Measurements from ENCODE around the gene TJP1.
"Not testable (repeated sequence)": the region's sequence is repeated elsewhere in the genome, so short reads cannot be mapped to it uniquely, and the experiment has no call there.

The TJP1 gene

DNA sequence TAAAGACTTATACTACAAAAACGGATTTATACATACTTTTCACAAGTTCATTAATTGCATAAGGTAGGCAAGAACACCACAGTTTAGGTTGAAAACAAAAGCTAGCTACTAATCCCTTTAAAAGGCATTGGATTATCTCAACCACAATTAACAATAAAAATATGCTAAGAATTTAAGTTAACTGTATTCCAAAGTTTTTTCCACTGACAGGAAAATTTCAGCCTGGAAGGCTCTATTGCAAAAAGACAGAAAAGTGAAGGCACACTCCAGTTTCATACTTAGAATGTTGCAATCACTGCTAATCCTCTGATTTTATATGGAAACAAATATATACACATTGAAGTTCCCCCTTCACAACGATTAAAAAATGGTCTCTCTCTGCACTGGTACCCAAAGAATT, 71.5 kb downstream of the TJP1 start:
- no peak for DNase-seq

DNA sequence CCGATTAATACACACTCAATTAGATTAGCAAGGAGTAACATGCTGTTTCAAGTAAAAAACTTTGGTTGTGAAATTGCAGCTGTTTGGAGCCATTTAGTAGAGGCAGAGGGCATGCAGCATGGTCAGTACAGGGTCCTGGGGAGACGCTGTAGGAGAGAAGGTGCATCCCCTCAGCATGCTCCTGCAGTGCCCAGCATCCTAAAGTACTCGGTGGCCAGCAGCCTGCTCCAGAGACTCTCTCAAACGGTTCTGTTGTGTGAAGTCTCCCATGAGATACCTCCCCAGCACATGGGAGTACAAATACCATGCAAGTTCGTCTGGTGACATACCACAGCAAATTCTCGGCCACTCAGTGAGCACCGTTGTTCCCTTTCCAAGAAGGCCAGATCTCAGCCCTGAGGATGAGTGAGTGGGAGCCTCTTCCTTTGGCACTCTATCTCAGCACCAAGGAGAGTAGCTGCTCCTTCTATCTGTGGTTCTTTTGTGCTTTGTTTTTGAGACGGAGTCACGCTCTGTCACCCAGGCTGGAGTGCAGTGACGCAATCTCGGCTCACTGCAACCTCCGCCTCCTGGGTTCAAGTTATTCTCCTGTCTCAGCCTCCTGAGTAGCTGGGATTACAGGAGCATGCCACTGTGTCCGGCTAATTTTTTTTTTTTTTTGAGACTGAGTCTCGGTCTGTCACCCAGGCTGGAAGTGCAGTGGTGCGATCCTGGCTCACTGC, 72.7 kb downstream of the TJP1 start:
- no peak for DNase-seq

DNA sequence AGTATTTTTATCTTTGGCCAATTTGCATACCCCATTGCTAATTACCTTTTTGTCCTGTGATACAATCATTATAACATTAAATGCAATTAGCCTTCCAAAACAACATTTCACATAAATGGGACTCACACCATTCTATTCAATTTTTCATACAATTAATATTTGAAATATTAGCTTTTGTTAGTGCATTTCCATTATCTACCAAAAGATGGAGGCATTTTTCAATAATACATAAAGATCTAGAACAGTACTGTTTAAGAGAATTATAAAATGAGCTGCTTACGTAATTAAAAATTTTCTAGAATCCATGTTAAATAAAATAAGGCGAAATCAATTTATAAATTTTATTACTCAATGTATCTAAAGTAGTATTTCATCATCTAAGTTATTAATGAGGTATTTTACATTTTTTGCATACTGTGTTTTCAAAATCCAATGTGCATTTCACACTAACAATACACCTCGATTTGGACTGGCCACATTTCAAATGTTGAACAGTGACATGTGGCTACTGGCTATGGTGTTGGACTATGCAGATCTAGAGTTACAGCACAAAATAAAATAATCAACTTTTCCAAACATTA, 74.3 kb downstream of the TJP1 start:
- DNase-seq, result no peak

DNA sequence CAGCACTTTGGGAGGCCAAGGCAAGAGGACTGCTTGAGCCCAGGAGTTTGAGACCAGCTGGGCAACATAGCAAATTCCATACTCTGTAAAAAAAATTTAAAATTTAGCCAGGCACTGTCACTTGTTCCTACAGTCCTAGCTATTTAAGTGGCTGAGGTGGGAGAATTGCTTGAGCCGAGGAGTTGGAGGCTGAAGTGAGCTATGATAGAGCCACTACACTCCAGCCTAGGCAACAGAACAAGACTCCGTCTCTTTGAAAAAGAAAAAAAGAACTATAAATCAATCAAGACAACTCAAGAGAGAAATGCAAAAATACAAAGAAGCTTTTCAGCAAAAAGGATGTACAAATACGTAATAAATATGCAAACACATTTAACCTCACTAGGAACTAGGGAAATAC, 78.8 kb downstream of the TJP1 start:
- no peak for DNase-seq

DNA sequence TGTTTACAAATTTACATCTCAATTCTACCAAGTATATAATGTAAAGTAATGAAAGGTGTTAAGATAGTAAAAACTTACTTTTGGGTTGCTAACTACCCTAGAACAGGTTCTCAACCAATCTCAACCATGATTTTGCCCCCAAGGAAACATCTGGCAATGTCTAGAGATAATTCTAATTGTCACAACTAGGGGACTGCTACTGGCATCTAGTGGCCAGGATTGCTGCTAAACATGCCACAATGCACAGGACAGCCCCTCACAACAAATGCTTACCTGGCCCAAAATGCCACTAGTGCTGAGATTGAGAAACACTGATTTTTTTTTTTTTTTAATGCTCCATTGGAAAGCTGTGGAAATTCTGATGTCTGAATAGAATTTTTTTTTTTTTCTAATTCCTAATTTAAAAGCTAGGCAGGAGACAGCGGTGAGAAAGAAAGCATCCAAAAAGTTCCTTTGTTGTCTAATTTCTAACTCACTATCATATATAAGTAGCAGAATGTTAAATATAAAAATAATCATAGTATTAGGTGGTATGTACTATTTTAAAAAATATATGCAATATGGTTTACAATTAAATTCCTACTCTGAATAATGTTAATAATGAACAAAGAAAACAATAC, 81.5 kb downstream of the TJP1 start:
- peak; percentile 6 for DNase-seq

DNA sequence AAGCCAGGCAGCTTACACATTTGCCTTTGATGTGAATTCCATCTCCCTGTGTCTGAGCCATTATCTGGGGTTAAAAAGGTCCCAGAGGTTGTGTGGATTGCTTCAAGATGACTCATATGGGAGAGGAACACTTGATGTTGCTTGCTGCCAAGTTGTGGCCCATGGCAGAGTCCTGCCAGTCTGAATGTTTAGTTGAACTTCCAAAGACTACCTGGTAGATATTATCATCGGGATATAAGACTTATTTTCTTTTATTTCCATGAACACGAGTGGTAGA, 85.6 kb downstream of the TJP1 start:
- no peak for DNase-seq

DNA sequence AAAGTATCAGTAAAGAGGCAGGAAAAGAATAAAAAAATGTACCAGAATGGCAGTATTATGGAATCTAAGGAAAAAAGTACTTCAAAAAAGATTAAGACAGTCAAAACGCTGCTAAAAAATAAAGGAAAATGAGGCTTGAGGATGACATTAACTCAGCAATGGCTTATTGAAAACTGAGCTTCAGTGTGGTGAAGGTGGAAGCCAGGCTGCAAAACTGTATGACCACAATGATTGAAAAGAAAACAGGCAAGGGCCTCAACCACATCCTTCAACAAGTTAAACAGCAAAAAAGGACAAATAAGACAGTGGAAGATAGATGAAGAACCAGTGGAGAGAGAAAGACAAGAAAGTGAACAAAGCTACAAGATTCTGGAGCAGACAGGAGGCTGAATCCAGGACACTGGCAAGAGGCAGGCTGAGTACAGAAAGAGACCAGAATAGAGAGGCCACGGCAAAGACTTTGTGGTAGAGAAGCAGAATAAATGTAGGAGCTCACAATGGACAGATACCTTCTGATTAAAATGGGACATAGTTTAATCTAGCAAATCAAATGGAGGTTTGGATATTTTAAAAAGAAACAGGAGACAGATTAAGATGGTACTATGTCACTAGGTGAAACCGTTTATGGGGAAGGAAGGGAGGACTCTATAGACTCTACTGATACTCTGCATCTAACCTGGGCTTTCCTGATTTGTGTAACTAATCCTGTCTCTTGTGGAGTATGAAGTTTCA, 86.1 kb downstream of the TJP1 start:
- DNase-seq, result no peak

DNA sequence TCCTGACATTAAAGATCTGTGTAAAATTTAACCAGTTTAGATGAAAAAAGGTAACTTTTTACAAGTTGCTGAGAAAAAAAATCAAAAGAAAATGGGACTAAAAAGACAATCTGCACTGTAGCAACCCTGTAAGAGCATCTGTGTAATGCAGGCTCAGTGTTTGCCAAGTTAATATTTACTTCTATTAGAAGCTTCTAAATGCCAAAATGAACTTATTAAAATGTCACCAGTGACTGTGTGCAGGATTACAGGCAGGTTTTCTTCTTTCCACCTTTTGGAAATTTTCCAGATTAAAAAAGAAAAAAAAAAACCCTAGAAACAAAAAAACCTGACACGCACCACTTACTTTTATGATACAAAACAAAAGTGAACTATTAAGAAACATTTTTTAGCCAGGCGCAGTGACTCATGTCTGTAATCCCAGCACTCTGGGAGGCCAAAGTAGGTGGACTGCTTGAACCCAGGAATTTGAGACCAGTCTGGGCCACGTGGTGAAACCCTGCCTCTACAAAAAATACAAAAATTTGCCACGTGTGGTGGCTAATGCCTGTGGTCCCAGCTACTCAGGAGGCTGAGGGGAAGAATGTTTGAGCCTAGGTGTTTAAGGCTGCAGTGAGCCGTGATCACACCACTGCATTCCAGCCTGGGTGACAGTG, 87.2 kb downstream of the TJP1 start:
- DNase-seq, result no peak

DNA sequence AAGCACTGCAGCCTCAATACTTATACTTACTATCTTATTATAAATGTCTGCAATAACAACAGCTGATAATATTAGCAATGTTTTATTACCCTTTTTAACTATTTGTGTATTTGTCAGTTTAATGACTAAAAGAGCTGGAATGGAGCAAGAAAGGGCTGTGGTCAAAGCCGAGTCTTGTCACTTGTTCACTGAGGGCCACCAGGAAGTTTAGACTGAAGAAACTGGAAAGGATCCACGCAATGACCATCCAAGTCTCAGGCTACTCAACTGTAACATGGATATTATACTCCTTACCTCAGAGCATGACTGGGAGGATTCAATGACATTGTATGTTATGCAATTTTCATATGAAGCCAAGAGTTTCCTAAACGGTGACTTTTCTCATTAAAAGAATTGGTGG, 90.4 kb downstream of the TJP1 start:
- no peak for DNase-seq

DNA sequence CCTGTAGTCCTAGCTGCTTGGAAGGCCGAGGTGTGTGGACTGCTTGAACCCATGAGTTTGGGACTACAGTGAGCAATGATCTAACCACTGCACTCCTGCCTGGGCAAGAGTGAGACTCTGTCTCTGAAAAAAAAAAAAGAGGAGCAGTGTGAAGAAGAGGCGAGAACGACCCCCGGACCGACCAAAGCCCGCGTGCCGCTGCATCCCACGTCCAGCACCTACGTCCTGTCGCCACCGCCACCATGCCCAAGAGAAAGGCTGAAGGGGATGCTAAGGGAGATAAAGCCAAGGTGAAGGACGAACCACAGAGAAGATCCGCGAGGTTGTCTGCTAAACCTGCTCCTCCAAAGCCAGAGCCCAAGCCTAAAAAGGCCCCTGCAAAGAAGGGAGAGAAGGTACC, 91.8 kb downstream of the TJP1 start:
- not testable (repeated sequence) for DNase-seq

DNA sequence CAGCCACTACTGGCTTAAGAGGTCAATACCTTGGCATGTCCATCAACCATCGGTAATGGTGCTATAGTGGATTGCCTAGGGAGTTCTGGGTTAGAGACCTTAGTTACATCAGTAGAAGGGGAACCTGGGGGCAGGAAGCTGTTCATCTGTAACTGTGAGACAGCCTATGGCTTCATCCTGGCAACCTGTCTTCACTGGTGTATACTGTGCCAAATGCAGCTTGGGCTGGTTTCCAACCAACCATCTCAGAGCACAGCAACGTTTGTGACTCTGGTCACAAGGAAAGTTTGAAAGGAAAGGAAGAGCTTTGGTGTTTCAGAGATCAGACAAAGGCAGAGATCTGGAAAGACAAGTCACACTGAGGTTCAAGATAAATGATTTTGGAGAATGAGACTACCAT, 93.8 kb downstream of the TJP1 start:
- DNase-seq, result no peak

DNA sequence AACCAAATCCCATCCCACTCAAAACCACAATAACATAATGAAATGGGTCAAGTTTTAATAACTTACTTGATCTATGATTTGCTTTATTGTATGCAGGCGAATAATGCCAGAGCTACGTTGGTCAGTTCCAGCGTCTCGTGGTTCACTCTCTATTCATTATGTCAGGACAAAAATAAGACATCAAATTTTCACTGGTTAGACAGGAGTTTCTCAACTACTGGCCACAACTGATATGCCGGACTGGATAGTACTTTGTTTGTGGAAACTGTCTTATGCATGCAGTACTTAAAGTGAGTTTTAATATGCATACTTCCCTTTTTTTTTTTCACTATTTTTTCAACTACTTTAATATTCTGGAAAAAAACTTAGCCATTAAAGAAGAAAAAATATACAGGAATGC, 94.4 kb downstream of the TJP1 start:
- no peak for DNase-seq

DNA sequence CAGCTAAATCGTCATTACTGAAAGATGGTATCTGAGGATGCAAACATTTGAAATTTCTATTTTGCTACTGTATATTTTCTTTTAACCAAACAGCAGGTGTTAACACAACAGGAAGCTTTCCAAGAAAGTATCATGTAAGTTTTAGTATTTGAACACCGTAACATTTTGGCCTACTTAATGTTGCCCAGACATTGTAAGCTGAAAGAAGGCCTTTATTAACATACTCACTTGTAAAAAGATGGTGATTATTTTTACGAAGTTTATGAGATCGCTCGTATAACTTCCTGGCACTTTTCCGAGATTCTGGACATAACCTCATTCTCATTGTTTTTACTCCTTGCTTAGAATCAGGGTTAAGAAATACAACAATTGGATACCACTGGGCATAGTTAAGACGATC, 95.7 kb downstream of the TJP1 start:
- no peak for DNase-seq

DNA sequence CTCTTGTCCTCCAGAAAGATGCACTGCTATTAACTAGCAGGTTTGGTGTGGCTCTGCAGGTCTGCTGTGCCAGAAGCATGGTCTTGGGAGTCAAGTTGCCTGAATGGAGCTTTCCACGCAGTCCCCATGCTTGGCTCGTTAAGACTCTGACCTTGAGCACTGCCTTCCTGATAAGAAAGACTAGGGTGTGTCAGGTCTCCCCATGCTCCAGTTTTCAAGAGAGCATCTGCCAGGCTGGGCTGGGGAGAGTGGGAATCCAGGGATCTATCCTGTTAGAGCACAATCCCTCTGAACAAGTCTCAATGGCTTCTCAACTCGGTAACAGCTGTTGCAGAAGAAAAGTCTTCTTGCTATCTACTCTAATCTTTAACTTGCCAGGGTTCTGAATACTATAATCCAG, 98.2 kb downstream of the TJP1 start:
- no peak for DNase-seq

DNA sequence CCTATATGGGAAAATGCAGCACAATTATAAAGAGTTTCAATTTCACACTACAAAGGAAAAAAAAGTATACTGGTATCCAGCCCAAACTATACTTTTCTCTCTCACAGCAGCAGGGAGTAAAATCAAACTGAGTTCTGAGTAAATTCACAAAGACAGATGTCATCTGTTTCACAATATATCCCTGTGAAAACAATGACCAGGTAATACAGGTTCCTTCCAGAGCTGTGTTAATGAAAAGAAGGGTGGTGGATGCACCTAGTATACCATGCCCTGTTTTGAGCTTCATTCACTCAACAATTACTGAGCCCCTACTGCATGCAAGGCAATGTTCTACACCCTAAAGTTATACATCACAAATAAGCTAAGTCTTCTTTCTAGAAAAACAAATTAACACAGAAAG, 108.5 kb downstream of the TJP1 start:
- no peak for DNase-seq

DNA sequence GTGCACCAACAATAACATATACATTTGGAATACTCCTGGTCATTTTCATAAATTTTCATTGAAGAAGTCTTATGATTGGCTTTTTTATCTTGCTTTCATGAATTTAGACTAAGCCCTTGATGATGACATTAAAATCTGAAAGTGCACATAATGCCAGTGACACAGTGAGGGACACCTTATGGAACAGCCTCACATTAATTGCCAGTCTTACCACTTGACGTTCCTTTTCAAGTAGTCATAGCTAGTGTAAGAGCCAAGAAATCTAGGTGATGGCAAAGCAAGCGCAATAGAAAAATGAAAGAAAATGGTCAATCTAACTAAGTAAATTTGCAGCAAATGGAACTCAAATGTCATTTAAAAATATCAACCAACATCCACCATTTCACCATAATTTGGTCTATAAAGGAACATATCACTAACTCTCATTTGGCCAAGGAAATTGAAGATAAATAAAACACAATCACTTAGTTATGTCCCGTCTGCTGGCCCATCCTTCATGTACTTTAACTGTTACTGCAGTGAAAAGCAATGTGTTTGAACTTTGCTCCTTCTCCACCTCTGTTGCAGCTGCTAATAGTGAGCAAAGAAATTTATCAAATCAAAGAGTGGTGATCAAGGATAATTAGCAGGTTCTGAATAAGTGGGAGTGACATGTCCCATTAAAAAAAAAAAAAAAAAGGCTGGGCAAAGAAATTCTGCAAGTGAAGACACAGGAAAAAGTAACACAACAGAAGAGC, 110.0 kb downstream of the TJP1 start:
- no peak for DNase-seq

DNA sequence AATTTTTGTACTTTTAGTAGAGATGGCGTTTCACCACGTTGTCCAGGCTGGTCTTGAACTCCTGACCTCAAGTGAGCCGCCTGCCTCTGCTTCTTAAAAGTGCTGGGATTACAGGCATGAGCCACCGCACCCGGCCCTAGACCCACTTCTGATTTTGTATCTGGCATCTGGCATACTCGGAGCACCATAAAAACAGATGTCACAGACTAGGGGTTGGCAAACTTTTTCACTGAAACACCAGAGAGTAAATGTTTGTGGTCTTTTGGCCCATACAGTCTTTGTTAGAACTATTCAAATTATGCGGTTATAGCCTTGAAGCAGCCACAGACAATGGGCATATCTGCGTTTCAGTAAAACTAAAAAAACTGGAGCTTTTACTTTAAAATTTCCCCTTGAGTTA, 110.7 kb downstream of the TJP1 start:
- DNase-seq, result no peak

DNA sequence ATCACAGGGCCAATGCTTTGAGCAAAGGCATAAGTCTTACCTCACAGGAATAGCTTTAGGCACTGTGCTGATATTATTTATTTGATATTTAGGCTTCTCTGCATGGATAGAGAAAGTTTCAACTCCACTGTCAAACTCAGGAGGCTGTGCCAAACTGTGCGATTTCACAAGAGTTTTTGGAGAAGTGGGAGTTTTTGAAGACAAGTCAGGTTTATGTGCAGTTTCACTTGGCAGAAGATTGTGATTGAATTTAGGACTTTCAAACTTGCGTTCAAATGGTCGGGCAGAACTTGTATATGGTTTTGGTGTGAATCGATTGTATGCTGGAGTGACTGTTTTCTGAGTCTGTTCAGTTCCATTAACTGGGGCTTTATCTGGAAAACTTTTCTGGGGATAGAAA, 113.7 kb downstream of the TJP1 start:
- DNase-seq, result no peak

DNA sequence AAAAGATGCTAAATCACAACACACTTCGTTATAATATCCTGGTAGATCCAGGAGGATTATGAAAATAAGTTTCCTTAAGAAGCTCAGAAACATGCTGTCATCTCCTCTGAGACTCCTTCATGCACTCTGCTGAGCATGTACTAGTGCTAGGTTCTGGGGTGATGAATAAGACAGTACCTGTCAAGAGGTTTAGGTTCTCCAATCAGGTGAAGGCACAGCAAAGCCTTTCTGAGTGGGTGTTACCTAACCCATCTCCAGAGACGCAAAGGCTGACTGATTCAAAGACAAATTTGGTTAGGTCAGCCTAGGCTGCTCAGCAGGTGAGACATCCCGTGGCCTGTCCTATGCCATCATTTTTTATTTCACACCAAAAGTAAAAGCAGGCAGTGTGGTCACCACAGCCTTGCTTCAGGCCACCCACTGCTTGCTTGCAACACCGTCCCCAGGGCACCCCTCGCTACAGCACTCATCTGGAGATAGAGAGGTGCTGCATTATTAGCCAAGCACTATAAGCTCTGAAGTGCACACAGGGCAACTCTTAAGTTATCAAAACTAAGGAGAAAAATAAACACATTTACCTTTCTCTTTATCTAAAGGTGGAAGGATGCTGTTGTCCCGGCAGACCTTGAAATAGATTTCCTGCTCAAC, 117.2 kb downstream of the TJP1 start:
- DNase-seq, result no peak

DNA sequence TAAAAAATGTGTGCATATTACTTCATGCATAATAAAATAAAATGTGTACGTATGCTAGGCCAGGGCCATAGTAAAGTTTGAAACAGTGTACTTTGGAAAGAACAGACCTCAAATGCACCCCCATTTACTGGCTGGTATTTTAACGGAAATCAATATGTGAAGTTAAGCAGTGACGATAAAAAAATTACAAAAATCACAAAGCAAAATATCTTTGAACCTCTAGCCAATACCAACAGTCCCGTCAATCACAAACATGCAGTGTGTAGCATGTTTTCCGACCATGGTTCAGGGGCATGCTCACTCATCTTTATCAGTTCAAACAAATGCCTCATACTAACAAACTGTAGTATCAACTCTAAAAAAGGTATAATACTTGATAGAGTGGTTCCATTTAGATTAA, 121.1 kb downstream of the TJP1 start:
- no peak for DNase-seq

DNA sequence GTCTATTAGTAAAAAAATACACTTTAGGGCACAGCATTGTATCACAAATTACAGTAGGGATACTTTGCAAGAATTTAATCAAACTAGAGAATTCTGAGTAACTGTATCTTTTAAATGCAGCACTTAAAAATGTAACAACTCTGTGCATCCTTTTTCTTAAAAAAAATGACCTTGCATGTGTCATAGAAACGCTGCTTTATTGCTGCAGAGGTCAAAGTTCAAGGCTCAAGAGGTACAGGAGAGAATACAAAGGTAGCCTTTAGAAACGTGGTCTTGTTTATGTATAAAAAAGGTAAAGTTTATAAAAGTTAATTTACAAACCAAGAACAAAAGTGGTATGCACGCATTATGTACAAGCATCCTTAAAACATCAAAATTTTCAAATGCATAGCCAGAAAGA, 122.0 kb downstream of the TJP1 start:
- no peak for DNase-seq

DNA sequence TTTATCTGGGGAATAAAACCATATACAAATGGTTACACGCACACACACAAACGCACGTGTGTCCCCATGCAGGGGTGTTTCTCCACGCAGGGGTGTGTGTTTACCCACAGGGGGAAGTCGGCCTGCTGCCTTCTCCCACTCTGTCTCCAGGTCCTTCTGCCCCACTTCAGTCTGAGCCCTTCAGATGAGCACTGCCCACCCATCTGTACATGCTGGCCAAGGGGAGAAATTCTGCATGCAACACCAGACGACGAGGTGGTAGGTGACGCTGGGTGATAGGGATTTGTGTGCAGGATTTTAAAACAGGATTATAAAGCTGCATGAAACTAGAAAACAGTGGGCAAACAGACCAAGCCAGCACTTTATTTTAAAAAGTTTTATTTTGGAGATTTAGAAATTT, 122.5 kb downstream of the TJP1 start:
- no peak for DNase-seq
